ENCODE measurements around the gene TMEM232.

Gene TMEM232

GRCh38 chr5:110590187-110590586 is 136.3 kb downstream of the TMEM232 start:
- no peak for TF ChIP-seq SPI1 (IDR thresholded peaks at IDR 0.05; ENCODE audit: low read depth, low read length)
- no peak for TF ChIP-seq POU2F2 (IDR thresholded peaks at IDR 0.05; ENCODE audit: low read depth, low read length)
- TF ChIP-seq TAF1 (IDR thresholded peaks at IDR 0.05; ENCODE audit: low read depth, low read length), result no peak
- no peak for TF ChIP-seq POLR2AphosphoS5 (IDR thresholded peaks at IDR 0.05; ENCODE audit: low read depth, low read length)
- TF ChIP-seq POLR2A (IDR thresholded peaks at IDR 0.05; ENCODE audit: low read depth, low read length), result no peak
- TF ChIP-seq PAX5 (IDR thresholded peaks at IDR 0.05; ENCODE audit: insufficient read depth, low read length, severe bottlenecking), result no peak
- DNase-seq (ENCODE audit: insufficient read length, low spot score) (no peak), FAIRE-seq (peak; percentile 83)

- FAIRE-seq (no peak), DNase-seq (ENCODE audit: insufficient read length, low spot score) (no peak)
- TF ChIP-seq POLR2A (IDR thresholded peaks at IDR 0.05; ENCODE audit: low read depth, low read length), result no peak
- TF ChIP-seq POU2F2 (IDR thresholded peaks at IDR 0.05; ENCODE audit: low read depth, low read length), result no peak
- no peak for TF ChIP-seq SPI1 (IDR thresholded peaks at IDR 0.05; ENCODE audit: low read depth, low read length)
- no peak for TF ChIP-seq TAF1 (IDR thresholded peaks at IDR 0.05; ENCODE audit: low read depth, low read length)
- TF ChIP-seq POLR2AphosphoS5 (IDR thresholded peaks at IDR 0.05; ENCODE audit: low read depth, low read length), result no peak
- TF ChIP-seq PAX5 (IDR thresholded peaks at IDR 0.05; ENCODE audit: insufficient read depth, low read length, severe bottlenecking), result no peak
These were observed 138.0 kb downstream of the TMEM232 start for GRCh38 chr5:110588286-110588980.

GRCh38 chr5:110580625-110581024 is 145.8 kb downstream of the TMEM232 start:
- FAIRE-seq, result no peak
- DNase-seq (ENCODE audit: insufficient read length, low spot score), result no peak
- TF ChIP-seq SPI1 (IDR thresholded peaks at IDR 0.05; ENCODE audit: low read depth, low read length) (no peak), POLR2AphosphoS5 (IDR thresholded peaks at IDR 0.05; ENCODE audit: low read depth, low read length) (no peak), TAF1 (IDR thresholded peaks at IDR 0.05; ENCODE audit: low read depth, low read length) (no peak), PAX5 (IDR thresholded peaks at IDR 0.05; ENCODE audit: insufficient read depth, low read length, severe bottlenecking) (no peak), POU2F2 (IDR thresholded peaks at IDR 0.05; ENCODE audit: low read depth, low read length) (no peak), POLR2A (IDR thresholded peaks at IDR 0.05; ENCODE audit: low read depth, low read length) (no peak)

DNA sequence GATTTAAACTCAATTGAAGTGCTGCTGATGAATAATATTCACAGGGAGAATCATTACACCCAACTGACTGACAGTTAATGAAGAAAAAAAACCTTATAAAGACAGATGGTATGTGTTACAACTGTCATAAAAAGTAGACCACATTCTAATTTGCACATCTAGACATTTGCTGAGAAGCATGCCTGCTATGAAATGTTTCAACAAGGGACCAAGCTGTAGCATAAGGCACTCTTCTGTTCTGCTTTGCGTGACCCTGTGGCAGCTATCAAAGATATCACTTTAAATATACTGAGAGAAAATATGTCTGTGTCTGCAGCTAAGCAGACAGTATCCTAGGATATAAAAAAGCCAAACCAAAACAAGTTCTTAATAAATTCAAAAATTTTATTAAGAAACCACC is 153.7 kb downstream of the TMEM232 start:
- TF ChIP-seq SPI1 (IDR thresholded peaks at IDR 0.05; ENCODE audit: low read depth, low read length), result no peak
- TF ChIP-seq TAF1 (IDR thresholded peaks at IDR 0.05; ENCODE audit: low read depth, low read length), result no peak
- TF ChIP-seq POLR2AphosphoS5 (IDR thresholded peaks at IDR 0.05; ENCODE audit: low read depth, low read length), result no peak
- no peak for TF ChIP-seq POLR2A (IDR thresholded peaks at IDR 0.05; ENCODE audit: low read depth, low read length)
- no peak for TF ChIP-seq PAX5 (IDR thresholded peaks at IDR 0.05; ENCODE audit: insufficient read depth, low read length, severe bottlenecking)
- no peak for TF ChIP-seq POU2F2 (IDR thresholded peaks at IDR 0.05; ENCODE audit: low read depth, low read length)
- DNase-seq (ENCODE audit: insufficient read length, low spot score) (no peak), FAIRE-seq (no peak)

DNA sequence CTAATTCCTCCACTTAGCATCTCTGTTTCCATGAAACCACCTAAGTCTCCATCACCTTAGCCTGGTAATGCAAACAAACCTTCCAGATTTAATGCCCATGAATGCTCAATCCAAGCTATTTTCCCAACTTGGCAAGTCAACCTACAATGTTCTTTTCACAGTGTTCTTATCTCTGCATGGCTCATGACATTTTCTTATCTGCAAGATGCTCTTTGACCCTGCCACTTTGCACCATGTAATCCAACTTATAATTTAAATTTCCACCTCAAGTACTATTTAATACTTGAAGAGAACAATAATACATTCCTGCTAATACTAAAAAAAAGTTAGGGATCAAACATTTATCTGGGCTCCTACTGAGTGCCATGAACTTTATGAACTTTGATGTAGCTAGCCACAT is 164.3 kb downstream of the TMEM232 start:
- no peak for TF ChIP-seq POLR2AphosphoS5 (IDR thresholded peaks at IDR 0.05; ENCODE audit: low read depth, low read length)
- no peak for TF ChIP-seq TAF1 (IDR thresholded peaks at IDR 0.05; ENCODE audit: low read depth, low read length)
- TF ChIP-seq POU2F2 (IDR thresholded peaks at IDR 0.05; ENCODE audit: low read depth, low read length), result no peak
- TF ChIP-seq PAX5 (IDR thresholded peaks at IDR 0.05; ENCODE audit: insufficient read depth, low read length, severe bottlenecking), result no peak
- TF ChIP-seq POLR2A (IDR thresholded peaks at IDR 0.05; ENCODE audit: low read depth, low read length), result no peak
- TF ChIP-seq SPI1 (IDR thresholded peaks at IDR 0.05; ENCODE audit: low read depth, low read length), result no peak
- FAIRE-seq, result no peak

GRCh38 chr5:110561510-110561909 is 165.0 kb downstream of the TMEM232 start:
- TF ChIP-seq POLR2AphosphoS5 (IDR thresholded peaks at IDR 0.05; ENCODE audit: low read depth, low read length) (no peak), PAX5 (IDR thresholded peaks at IDR 0.05; ENCODE audit: insufficient read depth, low read length, severe bottlenecking) (no peak), POU2F2 (IDR thresholded peaks at IDR 0.05; ENCODE audit: low read depth, low read length) (no peak), POLR2A (IDR thresholded peaks at IDR 0.05; ENCODE audit: low read depth, low read length) (no peak), SPI1 (IDR thresholded peaks at IDR 0.05; ENCODE audit: low read depth, low read length) (no peak), TAF1 (IDR thresholded peaks at IDR 0.05; ENCODE audit: low read depth, low read length) (no peak)
- FAIRE-seq (no peak), DNase-seq (ENCODE audit: insufficient read length, low spot score) (no peak)

More for the DNA sequence above, 164.3 kb downstream of the TMEM232 start:
- DNase-seq (ENCODE audit: insufficient read length, low spot score), result no peak

GRCh38 chr5:110549301-110549700 is 177.2 kb downstream of the TMEM232 start:
- FAIRE-seq, result no peak
- TF ChIP-seq SPI1 (IDR thresholded peaks at IDR 0.05; ENCODE audit: low read depth, low read length), result no peak
- TF ChIP-seq TAF1 (IDR thresholded peaks at IDR 0.05; ENCODE audit: low read depth, low read length), result no peak
- TF ChIP-seq POU2F2 (IDR thresholded peaks at IDR 0.05; ENCODE audit: low read depth, low read length), result no peak
- no peak for TF ChIP-seq POLR2AphosphoS5 (IDR thresholded peaks at IDR 0.05; ENCODE audit: low read depth, low read length)
- TF ChIP-seq PAX5 (IDR thresholded peaks at IDR 0.05; ENCODE audit: insufficient read depth, low read length, severe bottlenecking), result no peak
- TF ChIP-seq POLR2A (IDR thresholded peaks at IDR 0.05; ENCODE audit: low read depth, low read length), result no peak
- DNase-seq (ENCODE audit: insufficient read length, low spot score), result no peak

DNA sequence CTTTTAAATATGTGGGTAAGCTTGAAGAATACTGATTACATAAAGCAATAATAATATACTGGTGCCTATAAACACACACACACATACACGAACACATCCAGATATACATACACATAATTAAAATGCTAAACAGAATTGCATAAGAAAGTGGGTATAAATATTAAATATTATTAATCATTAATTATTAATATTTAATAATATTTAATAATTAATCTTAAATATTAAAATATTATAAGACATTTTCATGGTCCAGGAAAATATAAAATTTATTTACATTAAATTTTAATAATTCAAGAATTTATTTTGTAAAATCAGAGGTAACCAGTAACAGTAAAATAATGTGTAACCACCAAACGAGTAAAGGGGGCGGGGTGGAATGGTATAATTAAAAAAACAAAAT is 178.3 kb downstream of the TMEM232 start:
- no peak for DNase-seq (ENCODE audit: insufficient read length, low spot score)
- no peak for TF ChIP-seq TAF1 (IDR thresholded peaks at IDR 0.05; ENCODE audit: low read depth, low read length)
- TF ChIP-seq POU2F2 (IDR thresholded peaks at IDR 0.05; ENCODE audit: low read depth, low read length), result no peak
- TF ChIP-seq POLR2A (IDR thresholded peaks at IDR 0.05; ENCODE audit: low read depth, low read length), result no peak
- no peak for TF ChIP-seq PAX5 (IDR thresholded peaks at IDR 0.05; ENCODE audit: insufficient read depth, low read length, severe bottlenecking)
- no peak for TF ChIP-seq POLR2AphosphoS5 (IDR thresholded peaks at IDR 0.05; ENCODE audit: low read depth, low read length)
- no peak for TF ChIP-seq SPI1 (IDR thresholded peaks at IDR 0.05; ENCODE audit: low read depth, low read length)
- FAIRE-seq, result no peak

GRCh38 chr5:110547495-110547894 is 179.0 kb downstream of the TMEM232 start:
- no peak for FAIRE-seq
- TF ChIP-seq POLR2AphosphoS5 (IDR thresholded peaks at IDR 0.05; ENCODE audit: low read depth, low read length), result no peak
- TF ChIP-seq POU2F2 (IDR thresholded peaks at IDR 0.05; ENCODE audit: low read depth, low read length), result no peak
- TF ChIP-seq PAX5 (IDR thresholded peaks at IDR 0.05; ENCODE audit: insufficient read depth, low read length, severe bottlenecking), result no peak
- TF ChIP-seq SPI1 (IDR thresholded peaks at IDR 0.05; ENCODE audit: low read depth, low read length), result no peak
- TF ChIP-seq TAF1 (IDR thresholded peaks at IDR 0.05; ENCODE audit: low read depth, low read length), result no peak
- no peak for TF ChIP-seq POLR2A (IDR thresholded peaks at IDR 0.05; ENCODE audit: low read depth, low read length)
- no peak for DNase-seq (ENCODE audit: insufficient read length, low spot score)
